Stimulated activated memory B cell treated with anti-CD40 and anti-IgM and Interleukin-4, amounts not matched to agents 10 μg/mL and 1 μg/mL and 100 μg/mL, for 72 hours (primary cell): ENCODE results near the gene ECHS1.

Source experiments
- ATAC-seq: fragments of 150-1000 bp; cut with Tn5 transposase; 2 replicates; pipeline ENCODE4 v1.10.0; 2021
- H3K27ac Mint-ChIP-seq: one replicate; pipeline ENCODE4 v1.8.0; 2022; ENCODE audit warnings: mild to moderate bottlenecking, mixed read lengths
- H3K27me3 Mint-ChIP-seq: one replicate; pipeline ENCODE4 v1.8.0; 2022; ENCODE audit warnings: mixed read lengths
- H3K36me3 Mint-ChIP-seq: one replicate; pipeline ENCODE4 v1.8.0; 2022; ENCODE audit warnings: mixed read lengths
- H3K4me1 Mint-ChIP-seq: one replicate; pipeline ENCODE4 v1.8.0; 2022; ENCODE audit warnings: mixed read lengths
- H3K4me3 Mint-ChIP-seq: one replicate; pipeline ENCODE4 v1.8.0; 2022; ENCODE audit warnings: mild to moderate bottlenecking, moderate library complexity, mixed read lengths
- H3K9me3 Mint-ChIP-seq: one replicate; pipeline ENCODE4 v1.8.0; 2022; ENCODE audit warnings: mixed read lengths

ECHS1 gene

GRCh38 chr10:133403784-133404183 lies 30.6 kb upstream of the ECHS1 start:
- no peak for ATAC-seq
- no peak overlapping the region for H3K4me3 Mint-ChIP-seq
- peaks cover 62% of the 10 kb centered on the region for H3K4me1 Mint-ChIP-seq
- H3K9me3 Mint-ChIP-seq, result peaks cover under 1% of the 10 kb centered on the region
- H3K36me3 Mint-ChIP-seq, result peaks cover 88% of the 10 kb centered on the region
- H3K27me3 Mint-ChIP-seq, result no peaks in the 10 kb centered on the region
- no peak overlapping the region for H3K27ac Mint-ChIP-seq

- H3K4me3 Mint-ChIP-seq, result no peak overlapping the region
- H3K4me1 Mint-ChIP-seq, result peaks cover 58% of the 10 kb centered on the region
- no peak for ATAC-seq
- H3K27me3 Mint-ChIP-seq, result no peaks in the 10 kb centered on the region
- H3K36me3 Mint-ChIP-seq, result peaks cover 88% of the 10 kb centered on the region
- no peaks in the 10 kb centered on the region for H3K9me3 Mint-ChIP-seq
- no peak overlapping the region for H3K27ac Mint-ChIP-seq
These were observed 30.2 kb upstream of the ECHS1 start for GRCh38 chr10:133403359-133403758.

- H3K9me3 Mint-ChIP-seq, result no peaks in the 10 kb centered on the region
- H3K27me3 Mint-ChIP-seq, result no peaks in the 10 kb centered on the region
- H3K27ac Mint-ChIP-seq, result peak overlapping the region; percentile 75
- no peak overlapping the region for H3K4me3 Mint-ChIP-seq
- H3K4me1 Mint-ChIP-seq, result peaks cover 60% of the 10 kb centered on the region
- H3K36me3 Mint-ChIP-seq, result peaks cover 88% of the 10 kb centered on the region
- no peak for ATAC-seq
These were observed 29.0 kb upstream of the ECHS1 start for GRCh38 chr10:133401981-133402725.

GRCh38 chr10:133401500-133401899 lies 28.3 kb upstream of the ECHS1 start:
- H3K27ac Mint-ChIP-seq, result peak overlapping the region; percentile 75
- no peaks in the 10 kb centered on the region for H3K9me3 Mint-ChIP-seq
- no peaks in the 10 kb centered on the region for H3K27me3 Mint-ChIP-seq
- no peak for ATAC-seq
- H3K4me3 Mint-ChIP-seq, result peak overlapping the region; percentile 23
- H3K36me3 Mint-ChIP-seq, result peaks cover 87% of the 10 kb centered on the region
- H3K4me1 Mint-ChIP-seq, result peaks cover 65% of the 10 kb centered on the region

- H3K4me1 Mint-ChIP-seq, result peaks cover 59% of the 10 kb centered on the region
- no peaks in the 10 kb centered on the region for H3K9me3 Mint-ChIP-seq
- no peaks in the 10 kb centered on the region for H3K27me3 Mint-ChIP-seq
- peaks cover 82% of the 10 kb centered on the region for H3K36me3 Mint-ChIP-seq
- peak; percentile 66 for ATAC-seq
- peak overlapping the region; percentile 75 for H3K27ac Mint-ChIP-seq
- peak overlapping the region; percentile 22 for H3K4me3 Mint-ChIP-seq
These were observed 27.7 kb upstream of the ECHS1 start for GRCh38 chr10:133400624-133401424.

- H3K9me3 Mint-ChIP-seq, result no peaks in the 10 kb centered on the region
- no peak overlapping the region for H3K27ac Mint-ChIP-seq
- ATAC-seq, result no peak
- H3K4me3 Mint-ChIP-seq, result no peak overlapping the region
- peaks cover 65% of the 10 kb centered on the region for H3K36me3 Mint-ChIP-seq
- H3K4me1 Mint-ChIP-seq, result peaks cover 61% of the 10 kb centered on the region
- H3K27me3 Mint-ChIP-seq, result no peaks in the 10 kb centered on the region
These were observed 26.0 kb upstream of the ECHS1 start for GRCh38 chr10:133399123-133399601.

- H3K9me3 Mint-ChIP-seq, result no peaks in the 10 kb centered on the region
- peaks cover 63% of the 10 kb centered on the region for H3K4me1 Mint-ChIP-seq
- H3K27ac Mint-ChIP-seq, result no peak overlapping the region
- peaks cover 53% of the 10 kb centered on the region for H3K36me3 Mint-ChIP-seq
- no peak for ATAC-seq
- H3K27me3 Mint-ChIP-seq, result no peaks in the 10 kb centered on the region
- H3K4me3 Mint-ChIP-seq, result no peak overlapping the region
These were observed 24.8 kb upstream of the ECHS1 start for GRCh38 chr10:133397938-133398337.

GRCh38 chr10:133396035-133396624 lies 23.0 kb upstream of the ECHS1 start:
- Mint-ChIP-seq H3K36me3 (peaks cover 37% of the 10 kb centered on the region), H3K27me3 (no peaks in the 10 kb centered on the region), H3K4me1 (peaks cover 71% of the 10 kb centered on the region), H3K9me3 (no peaks in the 10 kb centered on the region), H3K27ac (no peak overlapping the region), H3K4me3 (no peak overlapping the region)
- no peak for ATAC-seq

- peak overlapping the region; percentile 98 for H3K27ac Mint-ChIP-seq
- ATAC-seq, result no peak
- H3K4me1 Mint-ChIP-seq, result peaks cover 70% of the 10 kb centered on the region
- no peaks in the 10 kb centered on the region for H3K9me3 Mint-ChIP-seq
- H3K4me3 Mint-ChIP-seq, result peak overlapping the region; percentile 99
- H3K27me3 Mint-ChIP-seq, result no peaks in the 10 kb centered on the region
- peaks cover 33% of the 10 kb centered on the region for H3K36me3 Mint-ChIP-seq
These were observed 21.7 kb upstream of the ECHS1 start for GRCh38 chr10:133394801-133395221.

GRCh38 chr10:133394064-133394663 lies 21.0 kb upstream of the ECHS1 start, which contains the start of gene MTG1:
MTG1 (plus strand) TSS chr10:133394157; CDS start chr10:133394221, 64 bp downstream.
- no peaks in the 10 kb centered on the region for H3K27me3 Mint-ChIP-seq
- ATAC-seq, result peak; percentile 87
- peaks cover 71% of the 10 kb centered on the region for H3K4me1 Mint-ChIP-seq
- no peaks in the 10 kb centered on the region for H3K9me3 Mint-ChIP-seq
- peak within 1 kb of the TSS; percentile 99 for H3K4me3 Mint-ChIP-seq
- peak within 1 kb of the TSS; percentile 98 for H3K27ac Mint-ChIP-seq
- H3K36me3 Mint-ChIP-seq, result peaks cover 27% of the 10 kb centered on the region

GRCh38 chr10:133393401-133394063 lies 20.4 kb upstream of the ECHS1 start:
- Mint-ChIP-seq H3K36me3 (peaks cover 24% of the 10 kb centered on the region), H3K4me3 (peak overlapping the region; percentile 99), H3K27ac (peak overlapping the region; percentile 98), H3K4me1 (peaks cover 78% of the 10 kb centered on the region), H3K27me3 (no peaks in the 10 kb centered on the region), H3K9me3 (no peaks in the 10 kb centered on the region)
- ATAC-seq, result no peak

- peak overlapping the region; percentile 64 for H3K4me3 Mint-ChIP-seq
- H3K9me3 Mint-ChIP-seq, result no peaks in the 10 kb centered on the region
- peak overlapping the region; percentile 88 for H3K27ac Mint-ChIP-seq
- H3K4me1 Mint-ChIP-seq, result peaks cover 80% of the 10 kb centered on the region
- H3K27me3 Mint-ChIP-seq, result no peaks in the 10 kb centered on the region
- H3K36me3 Mint-ChIP-seq, result peaks cover 8% of the 10 kb centered on the region
- ATAC-seq, result no peak
These were observed 18.8 kb upstream of the ECHS1 start for GRCh38 chr10:133391761-133392518.

- no peak for ATAC-seq
- peak overlapping the region; percentile 88 for H3K27ac Mint-ChIP-seq
- H3K27me3 Mint-ChIP-seq, result no peaks in the 10 kb centered on the region
- peaks cover 6% of the 10 kb centered on the region for H3K36me3 Mint-ChIP-seq
- H3K4me1 Mint-ChIP-seq, result peaks cover 77% of the 10 kb centered on the region
- H3K4me3 Mint-ChIP-seq, result peak overlapping the region; percentile 53
- no peaks in the 10 kb centered on the region for H3K9me3 Mint-ChIP-seq
These were observed 18.1 kb upstream of the ECHS1 start for GRCh38 chr10:133391249-133391635.
